IPS-11a (cell line): ENCODE results near the gene ANGPT4.
"Not testable (repeated sequence)": the region's sequence is repeated elsewhere in the genome, so short reads cannot be mapped to it uniquely, and the experiment has no call there.

Source experiments
- H3K4me3 ChIP-seq: one replicate; pipeline ENCODE4 v1.5.1; 2013; ENCODE audit warnings: low read depth, low read length, control low read depth

ANGPT4 gene

DNA sequence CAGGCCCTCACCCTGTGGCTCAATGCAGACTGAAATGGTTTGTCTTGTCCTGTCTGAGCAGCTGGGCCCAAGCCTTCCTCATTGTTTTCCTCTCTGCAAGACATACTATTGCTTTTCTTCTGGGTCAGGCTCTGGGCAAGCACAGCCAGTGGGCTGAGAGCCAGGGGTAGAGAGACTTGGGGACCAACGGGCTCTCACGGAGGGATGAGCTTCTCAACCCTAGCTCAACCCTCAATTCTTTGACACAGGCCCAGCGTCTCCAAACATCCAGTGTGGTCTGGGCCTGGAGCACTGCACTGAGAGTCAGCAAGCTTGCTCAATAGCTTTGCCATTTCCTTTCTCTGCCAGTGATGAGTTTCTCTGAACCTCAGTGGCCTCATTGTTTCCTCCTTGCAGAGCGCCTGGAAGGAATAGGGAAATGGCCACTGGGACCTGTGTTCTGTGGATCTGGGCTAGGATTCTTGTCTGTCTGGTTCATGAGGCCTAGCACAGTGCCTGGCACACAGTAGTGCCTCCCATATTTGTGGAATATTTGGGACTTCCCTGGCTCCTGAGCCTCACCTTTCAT lies 9.3 kb downstream of the ANGPT4 start:
- H3K4me3 ChIP-seq: no peak overlapping the region

DNA sequence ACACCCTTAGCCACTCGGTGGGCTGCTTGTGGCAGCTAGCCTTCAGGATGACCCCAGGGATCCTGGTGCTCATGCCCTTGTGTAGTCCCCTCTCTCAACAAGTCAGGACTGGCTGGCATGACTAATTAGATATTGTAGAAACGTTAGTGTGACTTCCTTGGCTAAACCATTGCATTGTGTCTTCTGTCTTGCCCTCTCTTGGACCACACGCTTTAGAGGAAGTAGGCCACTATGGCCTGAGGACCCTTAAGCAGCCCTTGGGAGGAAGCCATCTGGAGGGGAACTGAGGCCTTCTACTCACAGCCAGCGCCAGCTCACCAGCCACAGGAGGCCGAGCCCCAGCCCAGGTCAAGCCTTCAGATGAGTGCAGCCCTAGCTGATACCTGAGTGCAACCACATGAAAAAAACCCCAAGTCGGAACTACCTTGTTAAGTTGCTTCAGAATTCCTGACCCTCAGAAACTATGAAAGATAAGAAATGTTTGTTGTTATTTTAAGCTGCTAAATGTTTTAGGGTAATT lies 10.1 kb downstream of the ANGPT4 start:
- H3K4me3 ChIP-seq: no peak overlapping the region

DNA sequence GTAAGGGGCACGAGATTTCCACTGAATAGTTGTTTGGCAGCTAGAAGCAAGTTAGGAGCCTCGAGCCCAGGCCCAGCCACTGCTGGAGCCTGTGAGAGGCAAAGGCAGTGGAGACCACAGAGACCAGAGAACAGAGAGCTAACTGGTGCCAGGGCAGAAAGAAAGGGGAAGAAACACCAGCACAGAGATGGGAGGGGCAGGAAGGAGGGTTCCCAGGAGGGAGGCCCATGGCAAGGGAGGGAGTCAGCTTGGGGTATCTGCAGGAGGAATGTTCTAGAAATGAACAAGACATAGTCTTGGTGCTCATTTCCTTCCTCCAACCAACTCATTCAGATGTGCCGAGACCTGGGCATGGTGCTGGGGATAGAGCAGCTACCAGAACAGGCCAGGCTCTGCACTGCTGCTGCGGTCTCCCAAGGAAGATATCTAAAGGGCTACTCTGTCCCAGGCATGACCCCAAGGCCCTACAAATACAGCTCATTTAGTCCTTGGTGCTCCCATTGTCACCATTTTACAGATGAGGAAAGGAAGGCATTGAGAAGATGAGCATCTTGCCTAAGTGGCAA lies 10.7 kb downstream of the ANGPT4 start:
- H3K4me3 ChIP-seq: no peak overlapping the region

DNA sequence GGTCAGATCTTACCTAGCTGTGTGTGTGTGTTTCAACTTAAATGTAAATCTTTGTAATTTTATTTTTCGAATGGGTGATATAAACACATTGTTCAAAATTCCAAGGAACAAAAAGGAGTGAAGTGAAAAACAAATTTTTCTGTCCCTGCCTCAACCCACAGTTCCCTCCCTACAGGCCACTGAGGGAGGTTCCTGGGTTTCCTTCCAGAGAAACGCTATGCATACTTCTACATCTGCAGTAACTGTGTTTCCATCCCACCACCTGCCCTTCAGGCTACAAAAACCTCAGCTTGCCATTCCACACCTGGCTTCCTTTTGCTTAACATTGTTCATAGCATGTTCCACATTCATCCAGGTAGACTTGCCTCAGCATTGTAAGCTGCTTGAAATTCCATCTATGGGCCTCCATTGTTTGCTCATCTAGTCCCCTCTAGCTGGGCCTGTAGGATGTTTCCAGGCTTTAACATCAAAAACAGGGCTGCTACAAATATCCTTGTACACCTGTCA lies 12.0 kb downstream of the ANGPT4 start:
- H3K4me3 ChIP-seq: no peak overlapping the region

DNA sequence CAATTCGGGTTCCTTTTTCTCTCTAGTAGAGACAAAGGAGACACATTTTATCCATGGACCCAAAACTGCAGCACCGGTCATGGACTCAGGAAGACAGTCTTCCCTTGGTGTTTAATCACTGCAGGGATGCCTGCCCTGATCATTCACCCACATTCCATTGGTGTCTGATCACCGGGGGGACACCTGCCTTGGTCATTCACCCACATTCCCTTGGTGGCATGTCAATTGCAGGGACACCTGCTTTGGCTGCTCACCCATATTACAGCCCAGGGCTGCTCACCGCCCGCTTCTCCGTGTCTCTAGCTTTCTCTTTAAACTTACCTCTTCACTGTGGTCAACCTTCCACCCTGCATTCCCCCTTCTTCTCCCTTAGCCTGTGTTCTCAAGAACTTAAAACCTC lies 18.7 kb downstream of the ANGPT4 start:
- not testable (repeated sequence) for H3K4me3 ChIP-seq

DNA sequence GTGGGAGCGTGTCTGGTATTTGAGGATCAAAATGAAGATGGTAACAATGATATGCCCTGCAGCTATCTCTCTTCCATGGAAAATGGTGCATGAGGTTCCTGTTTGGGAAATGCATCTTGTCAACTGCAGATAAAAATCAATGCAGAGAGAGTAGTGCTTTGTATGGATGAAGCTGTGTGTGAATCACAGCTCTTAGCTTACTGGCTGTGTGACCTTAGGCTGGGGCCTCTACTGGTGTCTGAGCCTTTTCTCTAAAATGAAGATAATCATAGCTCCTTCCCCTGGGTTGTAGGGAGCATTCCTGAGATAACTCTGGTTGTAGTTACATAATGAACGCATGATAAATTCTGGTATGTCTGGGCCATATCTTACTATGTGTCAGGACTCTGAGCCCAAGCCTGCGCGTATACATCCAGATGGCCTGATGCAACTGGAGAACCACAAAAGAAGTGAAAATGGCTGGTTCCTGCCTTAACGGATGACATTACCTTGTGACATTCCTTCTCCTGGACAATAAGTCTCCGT lies 19.6 kb downstream of the ANGPT4 start:
- no peak overlapping the region for H3K4me3 ChIP-seq

DNA sequence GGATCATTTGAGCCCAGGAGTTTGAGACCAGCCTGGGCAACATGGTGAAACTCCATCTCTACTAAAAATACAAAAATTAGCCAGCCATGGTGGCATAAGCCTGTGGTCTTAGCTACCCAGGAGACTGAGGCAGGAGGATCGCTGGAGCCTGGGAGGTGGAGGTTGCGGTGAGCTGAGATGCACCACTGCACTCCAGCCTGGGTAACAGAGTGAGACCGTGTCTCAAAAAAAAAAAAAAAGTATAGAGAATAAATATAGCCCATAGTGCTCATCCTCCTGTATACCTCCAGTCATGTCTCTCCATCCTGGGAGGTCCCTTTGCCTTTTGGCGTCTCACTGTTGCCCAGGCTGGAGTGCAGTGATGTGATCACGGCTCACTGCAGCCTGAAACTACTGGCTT lies 23.8 kb downstream of the ANGPT4 start:
- not testable (repeated sequence) for H3K4me3 ChIP-seq

DNA sequence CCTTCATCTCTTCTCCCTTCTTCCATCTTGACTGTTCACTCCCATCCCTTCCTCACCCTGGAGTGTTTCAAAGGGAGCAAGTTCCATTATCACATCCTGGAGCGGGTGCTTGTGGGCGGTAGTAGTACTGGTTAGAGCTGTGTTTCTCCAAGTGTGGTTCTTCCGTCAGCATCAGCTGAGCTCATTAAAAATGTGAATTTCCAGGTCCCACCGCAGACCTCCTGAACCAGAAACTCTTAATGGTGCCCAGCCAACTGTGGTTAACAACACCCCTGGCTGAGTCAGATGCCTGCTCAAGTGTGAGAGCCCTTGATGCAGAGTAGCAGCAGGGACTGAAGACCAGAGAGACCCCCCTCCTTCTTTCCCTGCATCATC lies 24.4 kb downstream of the ANGPT4 start:
- no peak overlapping the region for H3K4me3 ChIP-seq

DNA sequence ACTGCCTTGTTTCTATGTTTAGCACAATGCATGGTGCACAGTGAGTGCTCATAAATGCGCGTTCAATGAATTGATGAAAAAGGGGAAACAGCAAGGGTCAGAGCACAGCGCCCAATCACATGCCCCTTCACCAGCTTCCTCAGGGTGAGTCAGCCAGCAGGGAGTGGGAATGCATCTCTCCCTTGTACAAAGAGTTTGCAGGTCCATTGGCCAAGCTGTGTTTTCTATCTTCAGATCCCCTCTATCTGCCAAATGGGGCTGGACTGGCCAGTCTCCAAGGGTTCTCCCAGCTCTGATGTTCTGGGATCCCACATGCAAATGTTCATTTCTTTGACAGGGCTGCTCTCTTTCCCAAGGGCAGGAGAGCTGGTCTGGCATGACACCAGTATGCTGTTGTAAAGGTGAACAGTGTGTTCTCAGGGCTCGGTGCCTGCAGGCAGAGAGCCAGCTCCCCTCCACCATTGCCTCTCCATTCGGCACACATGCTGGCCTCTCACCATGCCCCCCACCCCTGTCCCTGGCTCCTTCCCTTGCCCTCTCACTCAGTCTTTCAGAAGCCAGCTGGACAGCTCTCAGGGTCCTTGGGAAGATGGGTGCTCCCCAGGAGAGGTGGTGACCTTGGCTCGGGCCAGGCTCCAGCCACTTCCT lies 25.0 kb downstream of the ANGPT4 start:
- H3K4me3 ChIP-seq: no peak overlapping the region

DNA sequence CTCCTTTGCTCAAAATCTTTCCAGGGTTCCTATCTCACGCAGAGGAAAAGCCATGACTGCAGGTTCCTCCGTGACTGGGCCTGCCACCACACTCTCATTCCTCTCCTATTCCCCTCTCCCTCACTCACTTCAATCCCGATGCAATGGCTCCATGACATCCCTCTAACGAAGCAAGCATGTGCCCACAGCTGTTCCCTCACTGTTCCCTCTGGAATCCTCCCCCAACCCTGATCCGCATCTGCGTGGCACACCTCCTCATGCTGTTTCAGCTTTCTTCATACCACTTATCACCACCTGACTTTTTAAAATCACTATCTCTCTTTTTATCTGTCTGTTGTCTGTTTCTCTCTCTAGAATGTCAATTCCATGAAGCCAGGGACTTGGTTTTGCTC lies 25.5 kb downstream of the ANGPT4 start:
- H3K4me3 ChIP-seq: no peak overlapping the region

DNA sequence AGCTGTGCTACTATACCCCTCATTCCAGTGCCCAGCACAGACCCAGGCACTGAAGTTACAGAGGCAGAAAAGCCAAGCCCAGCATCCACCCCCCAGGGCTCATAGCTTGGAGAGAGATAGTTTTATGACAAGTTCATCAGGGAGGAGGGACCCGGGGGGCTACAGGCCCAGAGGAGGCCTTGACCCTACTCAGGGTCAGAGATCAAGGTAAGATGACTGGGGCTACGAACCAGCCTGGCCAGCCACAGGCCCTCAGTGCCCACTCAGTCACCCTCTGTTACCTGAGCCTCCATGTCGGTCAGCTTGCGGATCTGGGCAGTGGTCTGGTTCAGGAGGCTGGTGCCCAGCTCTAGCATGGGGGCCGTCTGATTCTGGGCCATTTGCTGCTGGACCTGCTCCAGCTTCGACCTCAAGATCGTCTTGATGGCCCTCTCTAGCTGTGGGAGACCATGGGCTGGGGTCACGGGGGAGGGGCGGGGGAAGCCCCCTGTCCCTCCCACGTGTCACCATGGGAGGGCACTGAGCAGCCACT lies 26.1 kb downstream of the ANGPT4 start:
- no peak overlapping the region for H3K4me3 ChIP-seq

DNA sequence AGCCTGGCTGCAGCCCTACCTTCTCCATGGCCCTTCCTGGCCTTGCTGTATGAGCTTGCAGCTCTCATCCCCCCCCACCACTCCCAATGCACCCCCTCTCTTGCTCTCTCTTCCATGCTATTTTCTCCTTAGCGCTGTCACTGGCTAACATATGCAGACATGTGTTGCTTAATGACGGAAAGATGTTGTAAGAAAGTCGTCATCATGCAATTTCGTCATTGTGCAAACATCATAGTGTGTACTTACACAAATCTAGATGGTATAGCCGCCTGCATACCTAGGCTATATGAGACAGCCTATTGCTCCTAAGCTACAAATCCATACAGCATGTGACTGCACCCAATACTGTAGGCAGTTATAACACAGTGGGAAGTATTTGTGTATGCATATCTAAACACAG lies 27.0 kb downstream of the ANGPT4 start:
- no peak overlapping the region for H3K4me3 ChIP-seq

DNA sequence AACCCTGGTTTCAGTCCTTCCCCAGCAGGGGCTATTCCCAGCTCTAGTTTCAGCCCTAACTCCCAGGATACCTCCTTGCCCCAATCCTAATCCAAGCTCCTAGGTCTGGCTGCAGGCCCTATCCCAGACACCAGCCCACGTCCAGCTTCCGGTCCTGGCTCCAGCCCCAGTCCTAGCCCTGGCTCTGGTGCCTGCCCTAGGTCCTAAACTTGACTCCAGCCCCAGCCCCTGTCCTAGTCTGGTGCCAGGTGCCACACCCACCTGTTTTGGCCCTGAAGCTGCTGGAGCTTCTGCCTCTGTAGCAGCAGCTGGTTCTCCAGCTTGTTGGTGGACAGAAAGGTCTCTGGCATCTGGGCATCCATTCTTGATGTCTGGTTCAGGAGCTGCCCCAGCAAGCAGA lies 28.1 kb downstream of the ANGPT4 start:
- H3K4me3 ChIP-seq: no peak overlapping the region

DNA sequence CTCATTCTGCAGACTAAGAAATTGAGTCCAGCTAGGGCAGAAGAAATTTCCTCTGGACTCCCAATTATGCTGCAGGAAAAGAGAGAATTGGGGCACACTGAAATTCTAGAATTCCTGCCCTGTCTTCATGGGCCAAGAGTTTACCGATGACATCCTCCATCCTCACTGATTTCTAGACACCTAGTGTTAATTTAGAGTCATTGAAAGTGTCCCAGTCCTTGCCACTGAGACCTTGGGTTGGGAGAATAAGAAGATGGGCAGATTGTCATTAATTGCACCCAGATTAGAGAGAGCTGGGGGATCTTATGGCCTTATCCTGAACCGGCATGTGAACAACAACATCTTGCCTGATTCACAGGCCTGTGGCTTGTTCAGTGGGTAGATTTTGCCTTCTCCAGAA lies 29.0 kb downstream of the ANGPT4 start:
- no peak overlapping the region for H3K4me3 ChIP-seq

DNA sequence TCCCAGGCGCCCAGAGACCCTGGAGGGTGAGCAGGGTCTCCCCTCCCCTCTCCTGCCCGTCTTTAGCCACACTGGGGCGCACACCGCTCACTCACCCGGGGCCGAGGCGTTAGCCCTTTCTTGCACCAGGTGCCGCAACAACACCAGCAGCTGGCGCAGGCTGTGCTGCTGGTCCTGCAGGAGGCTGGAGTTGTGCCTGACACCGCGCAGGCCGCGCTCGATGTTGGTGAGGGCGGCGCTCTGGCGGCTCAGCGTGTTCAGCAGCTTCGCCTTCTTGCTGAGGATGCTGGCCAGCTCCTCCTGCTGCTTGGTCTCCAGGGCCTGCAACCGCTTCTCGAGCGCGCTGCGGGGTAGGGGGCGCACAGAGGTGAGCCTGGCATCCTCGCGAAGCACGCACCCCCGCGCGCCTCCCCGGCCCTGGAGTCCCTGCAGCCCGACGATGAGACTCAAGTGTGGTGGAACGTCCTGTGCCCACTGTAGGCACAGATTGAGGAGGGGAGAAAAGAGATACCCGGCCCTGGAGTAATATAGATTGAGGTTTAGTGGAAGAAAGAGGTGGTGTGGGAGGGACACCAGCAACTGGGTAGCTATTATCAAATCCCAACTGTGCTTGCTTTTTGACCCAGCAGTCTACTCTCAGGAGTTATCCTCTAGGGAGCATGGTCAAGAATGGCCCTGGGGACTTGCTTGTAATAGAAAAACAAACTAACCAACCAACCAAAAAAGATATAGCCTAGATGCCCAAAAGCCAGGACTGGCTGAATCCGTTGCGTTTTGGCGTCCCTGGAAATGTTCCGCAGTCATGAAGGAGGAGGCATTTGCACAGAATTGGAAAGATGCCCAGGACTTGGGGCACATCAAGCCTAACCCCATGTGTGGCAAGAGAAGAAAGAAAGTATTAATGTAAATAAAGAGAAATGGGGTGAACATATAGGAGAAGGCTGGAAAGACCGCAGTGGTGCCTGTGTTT lies 30.9 kb downstream of the ANGPT4 start:
- H3K4me3 ChIP-seq: no peak overlapping the region

DNA sequence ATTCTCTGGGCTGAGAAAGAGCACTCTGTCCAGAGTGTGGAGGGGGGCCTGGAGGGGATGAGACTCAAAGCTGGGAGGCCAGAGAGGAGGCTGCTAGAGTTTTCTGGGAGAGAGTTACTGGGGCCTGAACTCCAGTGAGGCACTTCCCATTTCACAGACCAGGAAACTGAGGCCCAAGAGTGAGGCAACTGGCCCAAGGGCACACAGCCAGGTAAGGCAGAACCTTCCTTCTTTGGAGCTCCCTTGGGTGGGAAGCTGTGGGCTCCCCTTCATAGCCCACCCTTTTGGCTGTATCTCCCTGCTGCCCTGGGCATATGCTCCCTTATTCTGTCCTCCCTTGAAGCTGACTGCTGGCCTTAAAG lies 34.4 kb downstream of the ANGPT4 start:
- H3K4me3 ChIP-seq: no peak overlapping the region

DNA sequence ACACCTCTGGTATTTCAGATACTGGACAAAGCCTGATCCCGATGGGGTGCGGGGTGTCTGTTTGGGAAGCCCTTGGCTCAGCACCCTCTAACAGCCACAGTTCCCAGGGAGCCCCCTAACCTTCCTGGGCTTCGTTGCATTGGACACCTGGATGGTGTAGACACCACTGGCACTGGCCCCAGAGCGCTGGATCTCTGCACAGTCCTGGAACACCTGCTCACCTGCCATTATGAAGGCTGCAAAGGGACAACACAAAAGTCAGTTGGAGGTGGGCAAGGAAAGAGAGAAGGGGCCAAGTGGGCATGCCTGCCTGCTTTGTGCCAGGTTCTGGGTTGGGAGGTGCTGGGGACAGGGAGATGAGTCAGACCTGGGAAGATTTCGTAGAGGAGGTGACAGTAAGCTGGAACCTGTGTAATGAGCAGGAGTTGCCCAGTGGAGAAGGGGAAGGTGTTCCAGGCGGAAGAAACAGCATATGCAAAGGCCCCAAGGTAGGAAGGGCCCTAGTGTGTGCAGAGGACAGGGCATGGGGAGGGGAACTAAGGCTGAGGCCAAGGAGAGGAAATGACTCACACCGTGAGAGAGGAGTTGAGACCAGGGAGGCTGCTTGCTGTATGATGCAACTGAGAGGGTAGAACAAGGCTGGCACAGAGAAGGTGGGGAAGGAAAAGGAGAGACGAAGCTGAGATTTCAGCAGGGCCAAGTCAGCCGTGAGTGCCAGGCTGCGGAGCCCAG lies 34.9 kb downstream of the ANGPT4 start:
- no peak overlapping the region for H3K4me3 ChIP-seq

DNA sequence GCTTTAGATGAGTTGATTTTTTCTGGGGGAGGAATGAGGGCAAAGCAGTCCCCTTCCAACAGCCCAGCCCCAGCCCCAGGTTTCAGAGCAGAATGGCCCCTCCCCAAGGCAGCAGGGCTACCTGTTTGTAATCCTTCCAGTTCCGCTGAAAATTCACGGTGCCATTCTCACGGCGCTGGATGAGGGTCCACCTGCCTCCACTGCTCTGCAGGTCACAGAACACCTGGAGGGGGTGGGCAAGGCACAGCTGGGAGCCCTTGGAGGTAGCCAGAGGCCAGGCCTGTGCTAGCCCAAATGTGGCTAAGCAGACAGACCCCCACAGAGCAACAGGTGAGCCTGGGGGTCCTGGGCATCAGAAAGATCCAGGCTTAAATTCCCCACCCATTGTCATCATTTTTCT lies 36.5 kb downstream of the ANGPT4 start:
- no peak overlapping the region for H3K4me3 ChIP-seq

DNA sequence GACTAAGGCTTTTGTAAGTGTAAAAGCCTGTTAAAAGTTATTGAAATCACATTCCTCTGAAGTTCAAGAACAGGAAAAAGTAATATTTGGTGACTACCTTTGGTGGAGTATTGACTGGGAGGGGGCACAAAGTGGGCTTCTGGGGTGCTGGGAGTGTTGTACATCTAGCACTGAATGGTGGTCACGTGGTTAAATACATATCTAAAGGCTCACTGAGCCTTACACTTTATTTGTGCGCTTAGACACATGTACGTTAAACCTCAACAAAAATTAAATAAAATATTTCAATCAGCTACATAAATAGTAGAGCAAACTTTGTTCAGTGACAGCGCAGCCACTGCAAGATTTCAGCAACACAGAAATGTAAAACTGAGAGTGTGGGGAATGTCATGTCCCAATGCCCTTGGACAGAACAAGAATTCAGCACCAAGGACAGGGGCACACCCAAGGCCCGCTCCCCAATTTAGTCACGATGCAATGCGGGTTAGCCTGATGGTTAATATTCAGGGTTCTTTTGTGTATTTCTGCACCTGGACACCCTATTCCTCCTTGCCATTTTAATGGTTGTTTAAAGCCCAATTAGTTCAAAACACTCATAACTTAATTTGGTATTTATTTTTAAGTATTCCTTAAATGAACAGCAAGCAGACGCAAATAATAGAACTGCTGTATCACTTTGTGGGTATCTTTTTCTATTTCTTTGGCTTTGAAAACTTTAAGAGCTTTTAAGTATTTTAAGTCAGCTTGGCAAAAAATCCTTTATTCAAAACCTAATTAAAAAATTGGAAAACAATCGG lies 37.4 kb downstream of the ANGPT4 start:
- H3K4me3 ChIP-seq: no peak overlapping the region
